Aorta (tissue), 5 donors: ENCODE data around the gene SV2B. TPM values are rescaled to one million over a fixed set of nuclear protein-coding genes. Genes with fewer than 3 reads are reported as not detected.

Experiments used
- ATAC-seq: fragments of 200-7000 bp; cut with Tn5 transposase; one replicate; pipeline ENCODE4 v1.9.1; 2022; ENCODE audit warnings: moderate library complexity; ENCODE audit not compliant: low FRiP score
- DNase-seq, 2 donors: peaks; one replicate each; pipeline ENCODE4 v3.0.0-alpha.2; 2020
- H3K27ac ChIP-seq, 2 donors: one replicate each; pipeline ENCODE4 v1.5.1; 2013; ENCODE audit warnings: low read length in 2 of 2, mild to moderate bottlenecking in 2 of 2, moderate library complexity in 2 of 2, control low read depth in 1 of 2, inconsistent platforms in 1 of 2, low read depth in 1 of 2
- H3K27me3 ChIP-seq, 2 donors: one replicate each; pipeline ENCODE4 v1.6.1; 2013; ENCODE audit warnings: control low read depth in 1 of 2, low read length in 1 of 2, mild to moderate bottlenecking in 1 of 2, moderate library complexity in 1 of 2; ENCODE audit not compliant: insufficient read depth in 2 of 2, control insufficient read depth in 1 of 2
- H3K36me3 ChIP-seq, 2 donors: one replicate each; pipeline ENCODE4 v1.6.1; 2013; ENCODE audit warnings: control low read depth in 1 of 2, low read length in 1 of 2, mild to moderate bottlenecking in 1 of 2; ENCODE audit not compliant: insufficient read depth in 2 of 2, control insufficient read depth in 1 of 2
- H3K4me1 ChIP-seq, 2 donors: one replicate each; pipeline ENCODE4 v1.6.1; 2013; ENCODE audit warnings: low read length in 2 of 2, control low read depth in 1 of 2, mild to moderate bottlenecking in 1 of 2, moderate library complexity in 1 of 2; ENCODE audit not compliant: insufficient read depth in 2 of 2, control insufficient read depth in 1 of 2
- H3K4me3 ChIP-seq, 2 donors: one replicate each; pipeline ENCODE4 v1.5.1; 2013; ENCODE audit warnings: low read length in 2 of 2, control low read depth in 1 of 2, mild to moderate bottlenecking in 1 of 2
- H3K9me3 ChIP-seq: one replicate; pipeline ENCODE4 v1.6.1; 2013; ENCODE audit warnings: mild to moderate bottlenecking, low read length; ENCODE audit not compliant: control insufficient read depth
- WGBS, 2 donors: extraction: QIAGEN DNeasy Blood & Tissue Kit; methylation state at CpG; one replicate each; pipeline ENCODE4 v1.1.7; 2013; 5-methylcytosine and 5-hydroxymethylcytosine counted together
- intact Hi-C, 2 donors: fragments of 100-400 bp; cut with DNase I; formaldehyde crosslinking; loops; one replicate each; pipeline versions ENCODE4 v1.14.2 to v1.15.0; 2022
- polyA plus RNA-seq, 2 donors: library from polyadenylated mRNA; stranded (reverse); fragments of 200-250 nt; gene quantifications; one replicate each; pipeline ENCODE4 v1.2.3, GENCODE V29; 2013
- total RNA-seq, 2 donors: library from RNA; stranded (reverse); fragmentation: NEBNext Ultra II Directional; extraction: Animal tissue kit (Norgen Biotek cat#: 25700); gene quantifications; one replicate each; pipeline ENCODE4 v1.2.1, GENCODE V29; 2021
- donor health status: healthy with polysubstance abuse.
- donor health status: Bipolar disorder and iron deficiency.
- donor health status: DM: no; HTN: no; CAD: no.
- donor health status: DM: no; HTN: no; CAD: no.
- donor health status: DM: yes; HTN: yes; CAD: no.

Gene SV2B
- total and polyA plus RNA-seq, 4 donors = 2.5 to 6.4 TPM; not detected in 2

- WGBS, 2 donors = 39 to 46% methylated on average over 6 of the region's 6 CpGs
- H3K27ac ChIP-seq = no peak overlapping the region
- no peaks in the 10 kb centered on the region for H3K9me3 ChIP-seq
- no peak for ATAC-seq
- no peaks in the 10 kb centered on the region for H3K4me1 ChIP-seq
- no peaks in the 10 kb centered on the region for H3K36me3 ChIP-seq
- H3K4me3 ChIP-seq = no peak overlapping the region
- H3K27me3 ChIP-seq = no peaks in the 10 kb centered on the region
- intact Hi-C loops = no loop called here
- no peak for DNase-seq
Observed at GRCh38 chr15:91183596-91183995, 83.5 kb downstream of the SV2B start.

- DNase-seq (no peak), ATAC-seq (no peak)
- H3K9me3 ChIP-seq = no peaks in the 10 kb centered on the region
- no peaks in the 10 kb centered on the region for H3K27me3 ChIP-seq
- 81 to 88% methylated on average over 2 of the region's 2 CpGs for WGBS, 2 donors
- no peaks in the 10 kb centered on the region for H3K36me3 ChIP-seq
- intact Hi-C loops = no loop called here
- H3K27ac ChIP-seq = no peak overlapping the region
- no peak overlapping the region for H3K4me3 ChIP-seq
- no peaks in the 10 kb centered on the region for H3K4me1 ChIP-seq
Observed at GRCh38 chr15:91184441-91184840, 84.4 kb downstream of the SV2B start.

- 47 to 49% methylated on average over 6 of the region's 6 CpGs for WGBS, 2 donors
- intact Hi-C loops = no loop called here
- no peak for DNase-seq
- H3K27ac ChIP-seq = no peak overlapping the region
- H3K4me1 ChIP-seq = no peaks in the 10 kb centered on the region
- no peaks in the 10 kb centered on the region for H3K9me3 ChIP-seq
- ATAC-seq = no peak
- no peaks in the 10 kb centered on the region for H3K27me3 ChIP-seq
- no peak overlapping the region for H3K4me3 ChIP-seq
- H3K36me3 ChIP-seq = no peaks in the 10 kb centered on the region
Observed at GRCh38 chr15:91186904-91187656, 87.0 kb downstream of the SV2B start.

GRCh38 chr15:91192285-91192684 lies 92.2 kb downstream of the SV2B start:
- no peaks in the 10 kb centered on the region for H3K4me1 ChIP-seq
- no peaks in the 10 kb centered on the region for H3K36me3 ChIP-seq
- no peak for ATAC-seq
- H3K9me3 ChIP-seq = peaks cover 3% of the 10 kb centered on the region
- DNase-seq = no peak
- 77 to 86% methylated on average over 1 of the region's 1 CpG for WGBS, 2 donors
- H3K27ac ChIP-seq = no peak overlapping the region
- intact Hi-C loops = no loop called here
- H3K4me3 ChIP-seq = no peak overlapping the region
- H3K27me3 ChIP-seq = peaks cover 0 to 2% of the 10 kb centered on the region in 2 donors

GRCh38 chr15:91192690-91193377 lies 92.8 kb downstream of the SV2B start:
- DNase-seq = no peak
- Histone ChIP-seq H3K9me3 (peaks cover 3% of the 10 kb centered on the region), H3K27ac (no peak overlapping the region), H3K27me3 (peaks cover 0 to 2% of the 10 kb centered on the region in 2 donors), H3K4me3 (no peak overlapping the region), H3K36me3 (no peaks in the 10 kb centered on the region), H3K4me1 (no peaks in the 10 kb centered on the region)
- WGBS, 2 donors = 73 to 74% methylated on average over 11 of the region's 11 CpGs
- intact Hi-C loops = no loop called here
- no peak for ATAC-seq

GRCh38 chr15:91193378-91193720 lies 93.3 kb downstream of the SV2B start:
- WGBS, 2 donors = 28 to 36% methylated on average over 2 of the region's 2 CpGs
- ATAC-seq = no peak

GRCh38 chr15:91196127-91196526 lies 96.1 kb downstream of the SV2B start:
- ATAC-seq = no peak
- H3K9me3 ChIP-seq = peaks cover 3% of the 10 kb centered on the region
- peaks cover 0 to 2% of the 10 kb centered on the region in 2 donors for H3K27me3 ChIP-seq
- WGBS, 2 donors = 71 to 72% methylated on average over 4 of the region's 4 CpGs
- no peak overlapping the region for H3K4me3 ChIP-seq
- no peak for DNase-seq
- no peak overlapping the region for H3K27ac ChIP-seq
- H3K36me3 ChIP-seq = no peaks in the 10 kb centered on the region
- H3K4me1 ChIP-seq = no peaks in the 10 kb centered on the region
- intact Hi-C loops = no loop called here

More at GRCh38 chr15:91193378-91193720, 93.3 kb downstream of the SV2B start:
- Histone ChIP-seq H3K4me1 (no peaks in the 10 kb centered on the region), H3K36me3 (no peaks in the 10 kb centered on the region), H3K27me3 (peaks cover 0 to 2% of the 10 kb centered on the region in 2 donors), H3K9me3 (peaks cover 3% of the 10 kb centered on the region), H3K4me3 (no peak overlapping the region), H3K27ac (no peak overlapping the region)
- intact Hi-C loops = no loop called here
- no peak for DNase-seq

- Histone ChIP-seq H3K4me3 (no peak overlapping the region), H3K4me1 (no peaks in the 10 kb centered on the region), H3K36me3 (no peaks in the 10 kb centered on the region), H3K27ac (no peak overlapping the region), H3K9me3 (peaks cover 3% of the 10 kb centered on the region), H3K27me3 (peaks cover 0 to 2% of the 10 kb centered on the region in 2 donors)
- DNase-seq (no peak), ATAC-seq (no peak)
- intact Hi-C loops = no loop called here
- WGBS, 2 donors = 62 to 74% methylated on average over 5 of the region's 5 CpGs
Observed at GRCh38 chr15:91196768-91197167, 96.7 kb downstream of the SV2B start.

- H3K36me3 ChIP-seq = no peaks in the 10 kb centered on the region
- no peak overlapping the region for H3K27ac ChIP-seq
- H3K27me3 ChIP-seq = peaks cover 0 to 2% of the 10 kb centered on the region in 2 donors
- DNase-seq = no peak
- H3K9me3 ChIP-seq = peaks cover 2% of the 10 kb centered on the region
- ATAC-seq = no peak
- intact Hi-C loops = no loop called here
- 82 to 87% methylated on average over 7 of the region's 7 CpGs for WGBS, 2 donors
- H3K4me1 ChIP-seq = no peaks in the 10 kb centered on the region
- H3K4me3 ChIP-seq = no peak overlapping the region
Observed at GRCh38 chr15:91199511-91199910, 99.5 kb downstream of the SV2B start.
